ENCODE data around the gene TTC8.

GRCh38 chr14:88838015-88838414 lies 13.6 kb downstream of the TTC8 start:
- TF ChIP-seq, protein P1, sequence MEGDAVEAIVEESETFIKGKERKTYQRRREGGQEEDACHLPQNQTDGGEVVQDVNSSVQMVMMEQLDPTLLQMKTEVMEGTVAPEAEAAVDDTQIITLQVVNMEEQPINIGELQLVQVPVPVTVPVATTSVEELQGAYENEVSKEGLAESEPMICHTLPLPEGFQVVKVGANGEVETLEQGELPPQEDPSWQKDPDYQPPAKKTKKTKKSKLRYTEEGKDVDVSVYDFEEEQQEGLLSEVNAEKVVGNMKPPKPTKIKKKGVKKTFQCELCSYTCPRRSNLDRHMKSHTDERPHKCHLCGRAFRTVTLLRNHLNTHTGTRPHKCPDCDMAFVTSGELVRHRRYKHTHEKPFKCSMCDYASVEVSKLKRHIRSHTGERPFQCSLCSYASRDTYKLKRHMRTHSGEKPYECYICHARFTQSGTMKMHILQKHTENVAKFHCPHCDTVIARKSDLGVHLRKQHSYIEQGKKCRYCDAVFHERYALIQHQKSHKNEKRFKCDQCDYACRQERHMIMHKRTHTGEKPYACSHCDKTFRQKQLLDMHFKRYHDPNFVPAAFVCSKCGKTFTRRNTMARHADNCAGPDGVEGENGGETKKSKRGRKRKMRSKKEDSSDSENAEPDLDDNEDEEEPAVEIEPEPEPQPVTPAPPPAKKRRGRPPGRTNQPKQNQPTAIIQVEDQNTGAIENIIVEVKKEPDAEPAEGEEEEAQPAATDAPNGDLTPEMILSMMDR (conservative IDR thresholded peaks at IDR 0.05 in 1 of 2, IDR thresholded peaks at IDR 0.05 in 1 of 2; ENCODE audit: low read depth in 1 of 2, low read length in 2 of 2): no peak
- no peak for TF ChIP-seq EZH2 (IDR thresholded peaks at IDR 0.05; ENCODE audit: low read length, missing control alignments)
